Activated B cell treated with CpG ODN at 0.5 μM for 24 hours (primary cell): ENCODE measurements around the gene GFI1. TPM values are rescaled to one million over a fixed set of nuclear protein-coding genes. Genes with fewer than 3 reads are reported as not detected.

Experiments used
- ATAC-seq: fragments of 200-7000 bp; cut with Tn5 transposase; one replicate; pipeline ENCODE4 v1.10.0; 2021; ENCODE audit warnings: low read depth, mild to moderate bottlenecking, moderate library complexity
- CTCF ChIA-PET: fragments of 350-600 bp; sonication (Branson Sonifier 250); formaldehyde crosslinking; loops from one replicate; lab custom pipeline; 2021; ENCODE audit warnings: antibody characterized with exemption; lab: Charles Lee
- POLR2A ChIA-PET: fragments of 350-600 bp; sonication (Branson Sonifier 250); formaldehyde crosslinking; loops from one replicate; lab custom pipeline; 2021; ENCODE audit warnings: antibody characterized with exemption; lab: Charles Lee
- DNase-seq: peaks from one replicate; pipeline ENCODE4 v3.0.0; 2022
- H3K27ac Mint-ChIP-seq: one replicate; pipeline ENCODE4 v1.8.0; 2020; ENCODE audit warnings: mixed read lengths
- H3K27me3 Mint-ChIP-seq: one replicate; pipeline ENCODE4 v1.8.0; 2021; ENCODE audit warnings: mixed read lengths
- H3K36me3 Mint-ChIP-seq: one replicate; pipeline ENCODE4 v1.8.0; 2021; ENCODE audit warnings: low read depth, mixed read lengths
- H3K4me1 Mint-ChIP-seq: one replicate; pipeline ENCODE4 v1.8.0; 2021; ENCODE audit warnings: mixed read lengths
- H3K4me3 Mint-ChIP-seq: one replicate; pipeline ENCODE4 v1.8.0; 2020; ENCODE audit warnings: mild to moderate bottlenecking, mixed read lengths
- H3K9me3 Mint-ChIP-seq: one replicate; pipeline ENCODE4 v1.8.0; 2020; ENCODE audit warnings: mixed read lengths
- CTCF ChIP-seq: fragments of 200-600 bp; IDR thresholded peaks from one replicate; pipeline ENCODE4 v1.8.0; 2022; ENCODE audit warnings: antibody characterized with exemption, mild to moderate bottlenecking
- intact Hi-C: fragments of 100-400 bp; cut with micrococcal nuclease; formaldehyde crosslinking; loops from one replicate; pipeline ENCODE4 v1.15.1; 2024
- total RNA-seq: library from RNA; stranded (reverse); gene quantifications from 2 replicates; pipeline ENCODE4 v1.2.3, GENCODE V29; 2022

GFI1 gene
- total RNA-seq, 1 donor from 2014 or later, result 1.2 TPM

GRCh38 chr1:92461364-92462097 lies 25.2 kb downstream of the GFI1 start:
- H3K4me1 Mint-ChIP-seq, result peaks cover 19% of the 10 kb centered on the region
- H3K4me3 Mint-ChIP-seq, result no peak overlapping the region
- TF ChIP-seq CTCF, result no peak
- H3K36me3 Mint-ChIP-seq, result no peaks in the 10 kb centered on the region
- no peaks in the 10 kb centered on the region for H3K9me3 Mint-ChIP-seq
- no peak for DNase-seq
- intact Hi-C loops, result loop anchor here (1.0 to 2.0 kb wide), 2 partner anchors 75 to 138 kb away; no protein-coding TSS in a partner anchor
- H3K27me3 Mint-ChIP-seq, result peaks cover 4% of the 10 kb centered on the region
- CTCF ChIA-PET, result interaction anchor here (0.6 to 1.5 kb wide), 2 partner anchors 138 to 150 kb away, joined by 3 read pairs; no protein-coding TSS in a partner anchor
- no peak overlapping the region for H3K27ac Mint-ChIP-seq
- POLR2A ChIA-PET, result no interaction called here
- ATAC-seq, result peak; percentile 50

GRCh38 chr1:92459871-92460320 lies 26.8 kb downstream of the GFI1 start:
- Mint-ChIP-seq H3K27ac (no peak overlapping the region), H3K27me3 (peaks cover 4% of the 10 kb centered on the region), H3K36me3 (no peaks in the 10 kb centered on the region), H3K9me3 (no peaks in the 10 kb centered on the region), H3K4me1 (peaks cover 16% of the 10 kb centered on the region), H3K4me3 (no peak overlapping the region)
- CTCF ChIA-PET, result no interaction called here
- ATAC-seq, result no peak
- no peak for TF ChIP-seq CTCF
- POLR2A ChIA-PET, result no interaction called here
- DNase-seq, result no peak
- intact Hi-C loops, result loop anchor here (2.0 kb wide), 1 partner anchor 77 kb away; no protein-coding TSS in a partner anchor

- H3K27ac Mint-ChIP-seq, result no peak overlapping the region
- ATAC-seq (no peak), DNase-seq (no peak)
- no peak for TF ChIP-seq CTCF
- intact Hi-C loops, result no loop called here
- peaks cover 13% of the 10 kb centered on the region for H3K4me1 Mint-ChIP-seq
- H3K36me3 Mint-ChIP-seq, result no peaks in the 10 kb centered on the region
- H3K9me3 Mint-ChIP-seq, result no peaks in the 10 kb centered on the region
- ChIA-PET CTCF (no interaction called here), POLR2A (no interaction called here)
- peaks cover 4% of the 10 kb centered on the region for H3K27me3 Mint-ChIP-seq
- no peak overlapping the region for H3K4me3 Mint-ChIP-seq
These were observed 28.6 kb downstream of the GFI1 start for GRCh38 chr1:92458146-92458545.

GRCh38 chr1:92447976-92448375 lies 38.7 kb downstream of the GFI1 start:
- H3K4me3 Mint-ChIP-seq, result no peak overlapping the region
- POLR2A ChIA-PET, result no interaction called here
- CTCF ChIA-PET, result no interaction called here
- ATAC-seq, result no peak
- TF ChIP-seq CTCF, result no peak
- no peaks in the 10 kb centered on the region for H3K27me3 Mint-ChIP-seq
- no peaks in the 10 kb centered on the region for H3K4me1 Mint-ChIP-seq
- no peaks in the 10 kb centered on the region for H3K9me3 Mint-ChIP-seq
- H3K36me3 Mint-ChIP-seq, result no peaks in the 10 kb centered on the region
- intact Hi-C loops, result no loop called here
- DNase-seq, result no peak
- H3K27ac Mint-ChIP-seq, result no peak overlapping the region

GRCh38 chr1:92447033-92447681 lies 39.6 kb downstream of the GFI1 start:
- no peak for ATAC-seq
- no peaks in the 10 kb centered on the region for H3K4me1 Mint-ChIP-seq
- no peaks in the 10 kb centered on the region for H3K9me3 Mint-ChIP-seq
- intact Hi-C loops, result no loop called here
- H3K4me3 Mint-ChIP-seq, result no peak overlapping the region
- ChIA-PET CTCF (no interaction called here), POLR2A (no interaction called here)
- no peaks in the 10 kb centered on the region for H3K27me3 Mint-ChIP-seq
- no peak for DNase-seq
- H3K36me3 Mint-ChIP-seq, result no peaks in the 10 kb centered on the region
- H3K27ac Mint-ChIP-seq, result no peak overlapping the region
- no peak for TF ChIP-seq CTCF
